H1 (cell line): ENCODE data around the gene STARD13. TPM values are rescaled to one million over a fixed set of nuclear protein-coding genes. Genes with fewer than 3 reads are reported as not detected.

Experiments
- CTCF ChIA-PET: fragments of 300-600 bp; sonication (Branson Sonifier 250); formaldehyde crosslinking; loops from one replicate; lab custom pipeline; 2021; ENCODE audit not compliant: partially characterized antibody; lab: Charles Lee
- POLR2A ChIA-PET: fragments of 300-600 bp; sonication (Branson Sonifier 250); formaldehyde crosslinking; loops from one replicate; lab custom pipeline; 2021; ENCODE audit warnings: inconsistent platforms; ENCODE audit not compliant: partially characterized antibody; lab: Charles Lee
- DNase-seq, 2 experiments: peaks; one replicate each; pipeline versions ENCODE4 v3.0.0 to v3.0.0-alpha.2; 2010 to 2022; ENCODE audit warnings: low spot score in 2 of 2, low read depth in 1 of 2, mixed read lengths in 1 of 2
- FAIRE-seq: peaks from 2 replicates; lab custom pipeline; 2011; peaks lifted over from hg19 to GRCh38; lab: Jason Lieb, UNC
- H2AFZ ChIP-seq: 2 replicates; pipeline ENCODE4 v1.8.1; 2012; ENCODE audit warnings: low read length, inconsistent platforms
- H2AK5ac ChIP-seq: 2 replicates; pipeline ENCODE4 v1.6.1; 2013; ENCODE audit warnings: low read depth, low read length
- H2BK120ac ChIP-seq: replicated peaks from 2 replicates; pipeline ENCODE3; 2013; ENCODE audit warnings: low read depth, low read length, inconsistent platforms
- H2BK12ac ChIP-seq: 2 replicates; pipeline ENCODE4 v1.6.1; 2013; ENCODE audit warnings: low read depth, low read length
- H2BK15ac ChIP-seq: 2 replicates; pipeline ENCODE4 v1.6.1; 2013; ENCODE audit warnings: low read length
- H2BK20ac ChIP-seq: 2 replicates; pipeline ENCODE4 v1.6.1; 2013; ENCODE audit warnings: low read length
- H2BK5ac ChIP-seq: 2 replicates; pipeline ENCODE4 v1.6.1; 2013; ENCODE audit warnings: low read depth, low read length
- H3K14ac ChIP-seq: 2 replicates; pipeline ENCODE4 v1.6.1; 2013; ENCODE audit warnings: inconsistent platforms; ENCODE audit not compliant: insufficient read length
- H3K18ac ChIP-seq: 2 replicates; pipeline ENCODE4 v1.6.1; 2013; ENCODE audit warnings: low read length; ENCODE audit errors: extremely low read depth
- H3K23ac ChIP-seq: 2 replicates; pipeline ENCODE4 v1.6.1; 2013; ENCODE audit warnings: inconsistent platforms; ENCODE audit not compliant: insufficient read length
- H3K23me2 ChIP-seq: 2 replicates; pipeline ENCODE4 v1.6.1; 2013; ENCODE audit warnings: low read depth, low read length
- H3K27ac ChIP-seq: 2 replicates; pipeline ENCODE4 v1.6.1; 2011; ENCODE audit warnings: low read depth, low read length, inconsistent platforms
- H3K27me3 ChIP-seq, 4 experiments: replicated peaks in 1 of 4; 1 replicate in 1 of 4; 2 replicates in 3 of 4; pipeline versions ENCODE4 v1.6.1 to v1.8.1; 2011 to 2013; ENCODE audit warnings: low read length in 3 of 4, mild to moderate bottlenecking in 3 of 4, inconsistent platforms in 2 of 4, mixed read lengths in 2 of 4, moderate library complexity in 1 of 4; ENCODE audit not compliant: control insufficient read depth in 3 of 4, insufficient read depth in 3 of 4; ENCODE audit errors: extremely low read depth in 1 of 4
- H3K36me3 ChIP-seq, 4 experiments: 2 replicates each; pipeline versions ENCODE4 v1.6.1 to v1.8.1; 2011 to 2013; ENCODE audit warnings: mild to moderate bottlenecking in 4 of 4, low read length in 3 of 4, moderate library complexity in 2 of 4, control low read depth in 1 of 4, inconsistent platforms in 1 of 4; ENCODE audit not compliant: insufficient read depth in 4 of 4, control insufficient read depth in 2 of 4
- H3K4ac ChIP-seq: replicated peaks from 2 replicates; pipeline ENCODE3; 2013; ENCODE audit warnings: low read length, low read depth, mixed read lengths, inconsistent platforms; ENCODE audit not compliant: insufficient read length
- H3K4me1 ChIP-seq, 4 experiments: replicated peaks in 1 of 4; 1 replicate in 1 of 4; 2 replicates in 3 of 4; pipeline versions ENCODE4 v1.6.1 to v1.8.1; 2011 to 2013; ENCODE audit warnings: low read length in 3 of 4, inconsistent platforms in 2 of 4, mixed read lengths in 1 of 4; ENCODE audit not compliant: insufficient read depth in 4 of 4, control insufficient read depth in 3 of 4
- H3K4me2 ChIP-seq, 2 experiments: 2 replicates each; pipeline versions ENCODE4 v1.6.1 to v1.8.1; 2011 to 2013; ENCODE audit warnings: low read depth in 2 of 2, low read length in 2 of 2, control low read depth in 1 of 2, inconsistent platforms in 1 of 2, mild to moderate bottlenecking in 1 of 2; ENCODE audit not compliant: insufficient read depth in 1 of 2
- H3K4me3 ChIP-seq, 4 experiments: fragments of 200-600, 300-600 bp in 1 of 4; sonication (generic), shearing (Covaris generic), sonication (Bioruptor Twin) in 1 of 4; 2 replicates each; pipeline versions ENCODE4 v1.5.1 to v1.8.1; 2011 to 2016; ENCODE audit warnings: low read length in 4 of 4, low read depth in 3 of 4, control low read depth in 2 of 4, inconsistent platforms in 2 of 4, mild to moderate bottlenecking in 2 of 4, mixed read lengths in 1 of 4, moderate library complexity in 1 of 4; ENCODE audit not compliant: insufficient read depth in 2 of 4; ENCODE audit errors: extremely low read depth in 1 of 4
- H3K56ac ChIP-seq: replicated peaks from 2 replicates; pipeline ENCODE3; 2013; ENCODE audit warnings: low read depth, mild to moderate bottlenecking, mixed read lengths, low read length, inconsistent platforms; ENCODE audit not compliant: insufficient read length
- H3K79me1 ChIP-seq: 2 replicates; pipeline ENCODE4 v1.6.1; 2013; ENCODE audit warnings: low read depth, low read length, control low read depth
- H3K79me2 ChIP-seq, 2 experiments: 2 replicates each; pipeline versions ENCODE4 v1.6.1 to v1.8.1; 2012 to 2013; ENCODE audit warnings: low read length in 2 of 2, mild to moderate bottlenecking in 2 of 2, inconsistent platforms in 1 of 2; ENCODE audit not compliant: insufficient read depth in 2 of 2, control insufficient read depth in 1 of 2
- H3K9ac ChIP-seq, 4 experiments: replicated peaks in 1 of 4; 1 replicate in 1 of 4; 2 replicates in 3 of 4; pipeline versions ENCODE4 v1.6.1 to v1.8.1; 2011 to 2013; ENCODE audit warnings: low read depth in 3 of 4, low read length in 3 of 4, control low read depth in 2 of 4, mild to moderate bottlenecking in 2 of 4, moderate library complexity in 2 of 4, inconsistent platforms in 1 of 4; ENCODE audit errors: extremely low read depth in 1 of 4
- H3K9me3 ChIP-seq, 2 experiments: 2 replicates each; pipeline versions ENCODE4 v1.6.1 to v1.8.1; 2012 to 2013; ENCODE audit warnings: mild to moderate bottlenecking in 2 of 2, moderate library complexity in 2 of 2, control low read depth in 1 of 2, inconsistent platforms in 1 of 2, low read depth in 1 of 2, low read length in 1 of 2, mixed read lengths in 1 of 2; ENCODE audit not compliant: insufficient read depth in 2 of 2
- H4K20me1 ChIP-seq, 2 experiments: replicated peaks in 1 of 2; 2 replicates each; pipeline versions ENCODE3 to v1.8.1; 2011 to 2013; ENCODE audit warnings: inconsistent platforms in 2 of 2, low read length in 2 of 2, mild to moderate bottlenecking in 1 of 2; ENCODE audit not compliant: insufficient read depth in 2 of 2, control insufficient read depth in 1 of 2
- H4K5ac ChIP-seq: 2 replicates; pipeline ENCODE4 v1.6.1; 2013; ENCODE audit warnings: low read length, low read depth, mixed read lengths, inconsistent platforms; ENCODE audit not compliant: insufficient read length
- H4K8ac ChIP-seq: 2 replicates; pipeline ENCODE4 v1.8.0; 2013; ENCODE audit warnings: mild to moderate bottlenecking, moderate library complexity, low read length, inconsistent platforms; ENCODE audit not compliant: insufficient read depth; ENCODE audit errors: extremely low read depth
- H4K91ac ChIP-seq: replicated peaks from 2 replicates; pipeline ENCODE3; 2013; ENCODE audit warnings: low read length, mixed read lengths, inconsistent platforms; ENCODE audit not compliant: insufficient read length
- ATF3 ChIP-seq: IDR thresholded peaks from 2 replicates; pipeline ENCODE4 v1.6.1; 2011; ENCODE audit warnings: low read depth, mild to moderate bottlenecking, low read length; ENCODE audit not compliant: insufficient read depth
- BACH1 ChIP-seq: IDR thresholded peaks from 2 replicates; pipeline ENCODE4 v1.6.1; 2012; ENCODE audit warnings: low read length, improper control_type of control experiment
- CHD1 ChIP-seq: IDR thresholded peaks from 2 replicates; pipeline ENCODE4 v1.6.1; 2012; ENCODE audit warnings: low read depth, low read length, improper control_type of control experiment
- CREB1 ChIP-seq: IDR thresholded peaks from 2 replicates; pipeline ENCODE4 v1.6.1; 2012; ENCODE audit warnings: inconsistent platforms
- E2F6 ChIP-seq: IDR thresholded peaks from 2 replicates; pipeline ENCODE4 v1.6.1; 2012; ENCODE audit warnings: inconsistent platforms
- EP300 ChIP-seq, 2 experiments: IDR thresholded peaks; 1 replicate in 1 of 2; 2 replicates in 1 of 2; pipeline ENCODE4 v1.6.1; 2011 to 2012; ENCODE audit warnings: low read depth in 2 of 2, low read length in 2 of 2, mild to moderate bottlenecking in 2 of 2, borderline replicate concordance in 1 of 2, inconsistent platforms in 1 of 2, moderate library complexity in 1 of 2
- MAX ChIP-seq: IDR thresholded peaks from 2 replicates; pipeline ENCODE4 v1.6.1; 2012; ENCODE audit warnings: inconsistent platforms
- POLR2A ChIP-seq, 2 experiments: IDR thresholded peaks; 1 replicate in 1 of 2; 2 replicates in 1 of 2; pipeline ENCODE4 v1.6.1; 2011; ENCODE audit warnings: low read depth in 2 of 2, low read length in 2 of 2, mild to moderate bottlenecking in 2 of 2; ENCODE audit errors: control extremely low read depth in 1 of 2
- RXRA ChIP-seq: IDR thresholded peaks from 2 replicates; pipeline ENCODE4 v1.6.1; 2011; ENCODE audit warnings: low read depth, mild to moderate bottlenecking, low read length, moderate library complexity; ENCODE audit not compliant: insufficient read depth
- TCF12 ChIP-seq: IDR thresholded peaks from 2 replicates; pipeline ENCODE4 v1.6.1; 2011; ENCODE audit warnings: low read depth, mild to moderate bottlenecking, low read length
- YY1 ChIP-seq: IDR thresholded peaks from 2 replicates; pipeline ENCODE4 v1.6.1; 2011; ENCODE audit warnings: low read depth, mild to moderate bottlenecking, low read length
- WGBS, 2 experiments: shearing (Covaris generic) in 1 of 2; methylation state at CpG; one replicate each; pipeline versions ENCODE4 v1.1.6 to v1.1.7; 2013 to 2015; ENCODE audit warnings: low lambda C conversion rate in 2 of 2, mixed read lengths in 2 of 2, inconsistent platforms in 1 of 2, low coverage in 1 of 2, missing lambda C conversion rate in 1 of 2; ENCODE audit not compliant: insufficient replicate concordance in 2 of 2, insufficient coverage in 1 of 2, insufficient read length in 1 of 2; ENCODE audit errors: extremely low coverage in 1 of 2, missing lambda C conversion rate in 1 of 2; 5-methylcytosine and 5-hydroxymethylcytosine counted together
- polyA plus RNA-seq, 7 experiments: library from polyadenylated mRNA; depleted of rRNA in 3 of 7; stranded (reverse) in 5 of 7; unstranded in 2 of 7; fragments of >200 nt in 5 of 7; fragments of 200-250 nt in 2 of 7; gene quantifications; 1 replicate in 5 of 7; 2 replicates in 1 of 7; 4 replicates in 1 of 7; pipeline versions ENCODE4 v1.2.1 to v1.2.3, GENCODE V29; 2011 to 2013; ENCODE audit warnings: missing spikeins in 2 of 7, mixed read lengths in 2 of 7
- total RNA-seq: library from RNA; stranded (reverse); fragmentation: NEBNext Ultra II Directional; extraction: Animal tissue kit (Norgen Biotek cat#: 25700); gene quantifications from 2 replicates; pipeline ENCODE4 v1.2.1, GENCODE V29; 2021

Gene STARD13
- total and polyA plus RNA-seq, 2 of the 8 experiments (the other 6 are each of a cell fraction or from before 2014, with no cell fraction given), result 0.82 to 2.9 TPM

- Histone ChIP-seq H3K9ac (no peak overlapping the region), H2AFZ (0 out of 2 replicates have a peak overlapping the region, but pooled peaks have one; percentile 62), H3K4me2 (no peak overlapping the region), H3K27me3 (no peaks in the 10 kb centered on the region), H3K9me3 (no peaks in the 10 kb centered on the region), H3K79me2 (no peaks in the 10 kb centered on the region), H3K79me1 (no peaks in the 10 kb centered on the region), H2BK12ac (no peak overlapping the region), H3K4me1 (no peaks in the 10 kb centered on the region), H4K5ac (no peak overlapping the region), H3K56ac (no peak overlapping the region), H2BK120ac (no peak overlapping the region), H4K8ac (no peak overlapping the region), H2BK5ac (no peak overlapping the region), H2AK5ac (no peak overlapping the region), H2BK20ac (no peak overlapping the region), H2BK15ac (no peak overlapping the region), H3K14ac (no peak overlapping the region), H3K23ac (no peak overlapping the region), H3K23me2 (no peaks in the 10 kb centered on the region), H3K4me3 (no peak overlapping the region), H3K27ac (no peak overlapping the region), H4K91ac (no peak overlapping the region), H3K4ac (no peak overlapping the region), H3K18ac (no peak overlapping the region), H3K36me3 (no peaks in the 10 kb centered on the region), H4K20me1 (no peaks in the 10 kb centered on the region)
- ChIA-PET CTCF (no interaction called here), POLR2A (no interaction called here)
- DNase-seq (no peak), FAIRE-seq (no peak)
- no peak for TF ChIP-seq CREB1
- no peak for TF ChIP-seq YY1
- no peak for TF ChIP-seq EP300 (IDR thresholded peaks at IDR 0.05; ENCODE audit: borderline replicate concordance in 1 of 2, low read depth in 2 of 2, low read length in 2 of 2)
- no peak for TF ChIP-seq BACH1
- no peak for TF ChIP-seq TCF12
- no peak for TF ChIP-seq POLR2A (IDR thresholded peaks at IDR 0.05; ENCODE audit: control extremely low read depth in 1 of 2, low read depth in 2 of 2, low read length in 2 of 2)
- no peak for TF ChIP-seq E2F6
- TF ChIP-seq RXRA, result no peak
- TF ChIP-seq CHD1, result no peak
- TF ChIP-seq ATF3, result no peak
- TF ChIP-seq MAX, result no peak
- 96% methylated on average over 6 of the region's 6 CpGs; no CpG with 5 or more reads in 1 of the 2 experiments for WGBS, 2 experiments
Measured at GRCh38 chr13:33292712-33293111, 7.2 kb upstream of the STARD13 start.
